Measurements from ENCODE around the gene RPS28. TPM values are rescaled to one million over a fixed set of nuclear protein-coding genes. Genes with fewer than 3 reads are reported as not detected.
"Not testable (repeated sequence)": the region's sequence is repeated elsewhere in the genome, so short reads cannot be mapped to it uniquely, and the experiment has no call there.

Gene RPS28
- total RNA-seq (100 to 1,000 TPM; 221 to 398 TPM), polyA plus RNA-seq (ENCODE audit: insufficient read depth, low read depth, low replicate concordance) (505 TPM)
- long read RNA-seq, donor 1, transcript RPS28-203 (4 exons, 1,326 nt) = major isoform, 140 of 181 reads
- long read RNA-seq, donor 1, transcript RPS28-201 (3 exons, 334 nt) = minor isoform, 5 of 181 reads
- long read RNA-seq, donor 1, partial matches to known transcripts = 25 of 181 reads
- long read RNA-seq, donor 1, other reads (novel, unspliced or antisense) = 8 of 181 reads
- long read RNA-seq, donor 2, transcript RPS28-203 (4 exons, 1,326 nt) = major isoform, 81 of 125 reads
- long read RNA-seq, donor 2, partial matches to known transcripts = 41 of 125 reads
- long read RNA-seq, donor 2, other reads (novel, unspliced or antisense) = 0 of 125 reads

DNA sequence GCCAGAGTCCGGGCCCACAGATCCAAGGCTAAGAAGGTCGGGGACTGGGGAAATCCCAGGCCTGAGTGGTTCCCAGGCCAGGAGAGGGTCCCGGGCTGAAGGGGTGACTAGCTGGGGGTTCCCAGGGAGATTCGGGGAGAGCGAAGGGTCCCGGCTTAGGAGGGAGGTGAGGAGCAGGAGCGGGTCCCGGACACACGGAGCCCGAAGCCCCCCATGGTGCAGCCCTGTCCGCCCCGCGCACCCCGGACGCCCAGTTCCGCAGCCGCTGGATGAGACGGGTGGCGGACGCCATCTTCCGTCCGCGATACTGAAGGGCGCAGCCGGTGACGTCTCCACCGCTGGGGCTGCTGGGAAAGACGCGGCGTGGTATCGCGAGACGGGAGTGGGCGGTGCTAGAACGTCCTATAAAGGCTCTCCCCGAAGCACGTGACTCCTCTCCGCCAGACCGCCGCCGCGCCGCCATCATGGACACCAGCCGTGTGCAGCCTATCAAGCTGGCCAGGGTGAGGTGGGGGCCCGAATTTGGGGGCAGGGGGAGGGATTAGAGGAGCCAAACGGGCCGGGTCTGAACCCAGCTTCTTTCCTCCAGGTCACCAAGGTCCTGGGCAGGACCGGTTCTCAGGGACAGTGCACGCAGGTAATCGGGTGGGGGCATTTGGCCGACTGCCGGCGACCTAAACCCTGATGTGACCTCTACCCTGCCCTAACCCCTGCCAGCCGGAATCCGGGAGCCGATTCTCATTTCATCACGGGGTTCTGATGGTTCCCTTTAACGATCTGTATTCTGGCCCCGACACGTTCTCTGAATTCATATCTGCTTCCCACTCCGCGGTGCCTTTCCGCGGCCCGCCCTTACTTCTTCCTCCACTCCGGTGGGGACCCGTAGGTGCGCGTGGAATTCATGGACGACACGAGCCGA is at the start of gene RPS28, which contains the start of gene NDUFA7:
Gene RPS28 (plus strand): TSS at position 430 of the 919 bp plus-strand sequence. CDS start 35 bp downstream, at position 465.
Gene NDUFA7 (minus strand): TSS at position 309 of the 919 bp plus-strand sequence. CDS start 17 bp downstream, at position 292.
- Histone ChIP-seq H3K9me3 (no peaks in the 10 kb centered on the region), H3K27me3 (no peaks in the 10 kb centered on the region), H3K4me3 (peak within 1 kb of the TSS; percentile 93 to 95), H3K36me3 (ENCODE audit: low read depth, missing control alignments) (no peaks in the 10 kb centered on the region), H3K27ac (peak within 1 kb of the TSS; percentile 77 to 82), H3K4me1 (peaks cover 18% of the 10 kb centered on the region)
- intact Hi-C loops (cut with DNase I; ENCODE audit: low total_unique reads) = no loop called here
- TF ChIP-seq, protein P1, sequence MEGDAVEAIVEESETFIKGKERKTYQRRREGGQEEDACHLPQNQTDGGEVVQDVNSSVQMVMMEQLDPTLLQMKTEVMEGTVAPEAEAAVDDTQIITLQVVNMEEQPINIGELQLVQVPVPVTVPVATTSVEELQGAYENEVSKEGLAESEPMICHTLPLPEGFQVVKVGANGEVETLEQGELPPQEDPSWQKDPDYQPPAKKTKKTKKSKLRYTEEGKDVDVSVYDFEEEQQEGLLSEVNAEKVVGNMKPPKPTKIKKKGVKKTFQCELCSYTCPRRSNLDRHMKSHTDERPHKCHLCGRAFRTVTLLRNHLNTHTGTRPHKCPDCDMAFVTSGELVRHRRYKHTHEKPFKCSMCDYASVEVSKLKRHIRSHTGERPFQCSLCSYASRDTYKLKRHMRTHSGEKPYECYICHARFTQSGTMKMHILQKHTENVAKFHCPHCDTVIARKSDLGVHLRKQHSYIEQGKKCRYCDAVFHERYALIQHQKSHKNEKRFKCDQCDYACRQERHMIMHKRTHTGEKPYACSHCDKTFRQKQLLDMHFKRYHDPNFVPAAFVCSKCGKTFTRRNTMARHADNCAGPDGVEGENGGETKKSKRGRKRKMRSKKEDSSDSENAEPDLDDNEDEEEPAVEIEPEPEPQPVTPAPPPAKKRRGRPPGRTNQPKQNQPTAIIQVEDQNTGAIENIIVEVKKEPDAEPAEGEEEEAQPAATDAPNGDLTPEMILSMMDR (IDR thresholded peaks at IDR 0.05) = no peak
- peak; percentile 7 for TF ChIP-seq POLR2A (IDR thresholded peaks at IDR 0.05)
- WGBS, 2 donors = 0 to 1% methylated on average over 21 to 72 of the region's 72 CpGs
- DNase-seq = peak; percentile 98

DNA sequence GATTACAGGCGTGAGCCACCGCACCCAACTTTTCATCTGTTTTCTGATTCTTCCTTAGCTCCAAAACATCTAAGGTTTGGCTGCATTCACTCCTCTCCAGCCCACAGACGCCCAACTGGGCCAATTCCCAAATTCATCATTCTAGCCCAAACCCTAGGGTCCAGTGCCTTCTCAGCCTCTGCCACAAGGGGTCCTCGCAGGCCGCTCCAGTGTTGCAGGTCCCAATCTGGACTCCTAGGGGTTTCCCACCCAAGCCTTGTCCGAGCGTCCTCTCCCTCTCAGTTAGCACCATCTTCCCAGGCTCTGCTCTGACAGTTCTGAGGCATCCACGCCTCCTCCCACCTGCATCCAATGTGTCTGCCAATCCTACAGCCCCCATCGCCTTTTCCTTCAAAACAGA is 44.8 kb upstream of the RPS28 start:
- H3K9me3 ChIP-seq; DNase-seq; intact Hi-C loops (cut with DNase I; ENCODE audit: low total_unique reads); H3K4me1 ChIP-seq; H3K27me3 ChIP-seq; H3K4me3 ChIP-seq; H3K27ac ChIP-seq; H3K36me3 ChIP-seq (ENCODE audit: low read depth, missing control alignments): not testable (repeated sequence)
- WGBS, 2 donors = no CpG with 5 or more reads among the region's 9 CpGs

DNA sequence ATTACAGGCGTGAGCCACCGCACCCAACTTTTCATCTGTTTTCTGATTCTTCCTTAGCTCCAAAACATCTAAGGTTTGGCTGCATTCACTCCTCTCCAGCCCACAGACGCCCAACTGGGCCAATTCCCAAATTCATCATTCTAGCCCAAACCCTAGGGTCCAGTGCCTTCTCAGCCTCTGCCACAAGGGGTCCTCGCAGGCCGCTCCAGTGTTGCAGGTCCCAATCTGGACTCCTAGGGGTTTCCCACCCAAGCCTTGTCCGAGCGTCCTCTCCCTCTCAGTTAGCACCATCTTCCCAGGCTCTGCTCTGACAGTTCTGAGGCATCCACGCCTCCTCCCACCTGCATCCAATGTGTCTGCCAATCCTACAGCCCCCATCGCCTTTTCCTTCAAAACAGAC is 30.0 kb upstream of the RPS28 start:
- H3K36me3 ChIP-seq (ENCODE audit: low read depth, missing control alignments); H3K4me3 ChIP-seq; H3K27ac ChIP-seq; H3K27me3 ChIP-seq; intact Hi-C loops (cut with DNase I; ENCODE audit: low total_unique reads); DNase-seq; H3K9me3 ChIP-seq; H3K4me1 ChIP-seq: not testable (repeated sequence)
- WGBS, 2 donors = no CpG with 5 or more reads among the region's 9 CpGs

DNA sequence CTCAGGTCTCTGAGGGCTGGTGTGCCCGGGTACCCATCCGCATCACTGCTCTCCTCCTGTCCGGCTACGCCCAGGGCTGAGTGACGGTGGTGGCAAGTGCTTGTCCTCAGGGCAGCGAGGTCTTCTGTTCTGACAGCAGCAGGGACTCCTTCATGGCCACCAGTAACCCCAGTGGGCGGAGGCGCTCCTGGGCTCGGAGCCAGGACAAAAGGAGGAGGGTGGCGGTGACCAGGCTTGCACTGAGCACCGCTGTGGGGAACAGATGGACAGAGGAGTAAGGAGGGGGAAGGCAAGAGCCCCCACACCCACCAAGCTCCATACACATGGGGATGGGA is 19.0 kb upstream of the RPS28 start:
- H3K36me3 ChIP-seq (ENCODE audit: low read depth, missing control alignments) = no peaks in the 10 kb centered on the region
- DNase-seq = peak; percentile 63
- H3K27ac ChIP-seq = no peak overlapping the region
- H3K9me3 ChIP-seq = no peaks in the 10 kb centered on the region
- intact Hi-C loops (cut with DNase I; ENCODE audit: low total_unique reads) = no loop called here
- H3K4me3 ChIP-seq = no peak overlapping the region
- TF ChIP-seq POLR2A (IDR thresholded peaks at IDR 0.05) = no peak
- TF ChIP-seq, protein P1 (IDR thresholded peaks at IDR 0.05) = no peak
- WGBS, 2 donors = 56% methylated on average over 11 of the region's 11 CpGs; no CpG with 5 or more reads in 1 of the 2 donors
- no peaks in the 10 kb centered on the region for H3K27me3 ChIP-seq
- H3K4me1 ChIP-seq = peaks cover 1% of the 10 kb centered on the region

DNA sequence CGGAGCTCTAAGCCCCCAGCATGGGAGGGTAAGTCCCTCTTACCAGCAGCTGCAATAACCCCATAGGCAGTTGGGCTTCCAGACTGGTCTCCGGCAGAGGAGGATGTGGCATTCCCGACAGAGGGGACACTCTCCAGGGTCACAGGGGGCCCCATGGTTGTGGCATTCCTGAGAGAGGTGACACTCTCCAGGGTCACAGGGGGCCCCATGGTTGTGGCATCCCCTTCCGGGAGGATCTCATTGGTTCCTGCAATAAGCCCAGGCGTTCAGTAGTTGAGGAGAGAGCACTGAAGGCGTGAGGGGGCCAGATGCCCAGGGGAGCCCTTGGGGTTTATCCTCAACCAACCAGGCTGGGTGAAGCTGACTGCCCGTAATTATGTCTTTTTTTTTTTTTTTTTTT is 18.6 kb upstream of the RPS28 start:
- intact Hi-C loops (cut with DNase I; ENCODE audit: low total_unique reads) = no loop called here
- Histone ChIP-seq H3K27ac (no peak overlapping the region), H3K9me3 (no peaks in the 10 kb centered on the region), H3K4me1 (peaks cover 5% of the 10 kb centered on the region), H3K4me3 (no peak overlapping the region), H3K27me3 (no peaks in the 10 kb centered on the region), H3K36me3 (ENCODE audit: low read depth, missing control alignments) (no peaks in the 10 kb centered on the region)
- WGBS, 2 donors = 72 to 84% methylated on average over 5 to 7 of the region's 7 CpGs
- TF ChIP-seq, protein P1 (IDR thresholded peaks at IDR 0.05) = no peak
- TF ChIP-seq POLR2A (IDR thresholded peaks at IDR 0.05) = no peak
- DNase-seq = no peak
